NCI-H128 (cell line): Measurements from ENCODE around the gene NASP.
"Not testable (repeated sequence)": the region's sequence is repeated elsewhere in the genome, so short reads cannot be mapped to it uniquely, and the experiment has no call there.

Source experiments
- DNase-seq: peaks from one replicate; lab custom pipeline; 2025; ENCODE audit not compliant: unreplicated experiment; lab: John Stamatoyannopoulos, UW

NASP gene

DNA sequence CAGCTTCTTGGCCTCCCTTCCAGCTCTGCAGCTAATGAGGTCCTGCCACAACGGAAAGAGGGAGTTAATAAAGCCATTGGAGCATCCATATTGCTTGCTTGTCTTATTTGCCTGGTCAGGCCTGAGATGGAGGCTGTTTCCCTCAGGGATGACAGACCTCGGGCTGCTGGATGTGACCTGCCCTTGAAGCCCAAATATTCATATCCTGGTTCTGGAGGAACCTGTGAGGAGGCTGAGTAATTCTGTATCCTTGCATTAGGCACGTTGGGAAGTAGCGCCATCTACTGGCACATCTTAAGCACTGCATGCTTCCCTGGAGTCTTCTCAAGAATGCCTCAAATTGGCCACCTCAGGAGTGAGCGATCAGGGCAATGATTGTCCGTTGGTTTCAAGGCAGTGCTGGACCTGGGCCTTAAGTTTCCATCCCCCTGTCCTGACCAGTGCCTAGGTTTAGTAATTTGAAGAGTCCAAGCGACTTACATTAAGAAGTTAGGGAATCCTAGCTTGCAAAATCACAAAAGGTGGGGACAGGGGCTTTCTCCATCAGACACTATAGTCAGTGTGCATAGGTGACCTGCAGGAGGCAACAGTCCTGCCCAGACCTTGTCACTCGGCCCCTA, 13.8 kb upstream of the NASP start:
- DNase-seq: peak; percentile 67

DNA sequence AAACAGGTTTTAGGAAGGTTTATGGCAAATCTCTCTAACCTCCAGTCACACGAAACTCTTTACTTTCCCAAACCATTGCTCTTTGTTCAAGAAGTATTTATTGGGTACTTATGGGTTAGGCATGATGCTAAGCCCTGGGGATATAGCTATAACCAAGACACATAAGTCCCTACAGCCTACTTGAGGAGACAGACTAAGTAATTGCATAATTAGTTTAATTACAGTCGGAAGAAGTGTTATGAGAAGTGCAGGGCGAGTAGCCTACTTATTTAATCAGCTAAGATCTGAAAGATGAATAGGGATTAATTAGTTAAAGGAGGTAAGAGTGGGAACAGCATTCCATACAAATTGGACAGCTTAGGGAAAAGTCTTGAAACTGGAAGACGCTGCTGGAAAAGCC, 13.2 kb upstream of the NASP start:
- no peak for DNase-seq

DNA sequence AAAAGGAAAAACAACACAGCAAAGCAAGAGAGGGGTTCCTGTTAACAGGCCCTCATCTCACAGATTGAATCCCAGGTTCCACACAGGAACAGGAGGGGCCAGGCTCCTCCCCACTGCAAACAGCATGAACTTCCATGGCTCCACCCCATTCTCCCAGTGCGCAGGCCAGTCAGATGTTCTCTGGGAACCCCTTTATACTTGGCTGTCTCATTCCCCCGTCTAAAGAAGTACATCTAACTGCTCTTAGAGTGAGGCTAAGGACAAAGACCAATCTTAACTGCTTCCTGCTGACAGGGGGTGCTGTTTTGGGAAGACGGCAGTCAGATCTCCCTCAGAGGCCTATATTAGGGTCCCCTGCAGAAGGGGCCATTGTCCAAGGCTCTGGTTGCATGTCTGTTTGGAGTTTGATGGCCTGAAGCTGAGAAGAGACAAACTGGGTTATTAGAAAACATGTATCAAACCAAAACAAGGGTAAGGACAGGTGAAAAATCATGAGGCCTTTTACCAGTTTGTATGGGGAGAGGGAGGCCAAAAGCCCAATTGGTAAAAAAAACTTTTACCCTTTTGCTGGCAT, 10.5 kb upstream of the NASP start:
- DNase-seq: no peak

DNA sequence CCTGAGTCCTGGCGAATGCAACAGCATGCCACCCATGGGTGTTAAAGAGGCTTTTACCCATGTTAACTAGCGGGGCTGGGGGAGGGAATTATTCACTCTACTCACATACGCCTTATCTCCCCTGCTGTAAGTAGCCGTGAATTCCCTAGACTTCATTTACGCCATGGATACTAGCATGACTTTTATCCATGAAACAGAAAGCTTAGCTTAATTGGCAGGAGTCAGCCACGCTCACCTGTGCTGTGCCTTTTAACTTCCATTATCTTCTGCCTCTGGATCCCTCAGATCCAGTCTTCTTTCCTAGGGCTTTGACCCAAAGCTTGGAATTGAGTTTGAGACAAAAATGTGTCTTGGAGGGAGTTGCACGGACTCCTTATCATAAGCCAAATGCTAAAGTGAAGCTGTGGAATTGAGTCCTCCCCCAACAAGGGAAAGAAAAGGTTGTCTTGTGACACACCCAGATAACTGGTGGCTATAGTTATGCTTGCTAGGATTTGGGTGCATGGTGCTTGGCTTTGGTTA, 9.7 kb upstream of the NASP start:
- DNase-seq: no peak

DNA sequence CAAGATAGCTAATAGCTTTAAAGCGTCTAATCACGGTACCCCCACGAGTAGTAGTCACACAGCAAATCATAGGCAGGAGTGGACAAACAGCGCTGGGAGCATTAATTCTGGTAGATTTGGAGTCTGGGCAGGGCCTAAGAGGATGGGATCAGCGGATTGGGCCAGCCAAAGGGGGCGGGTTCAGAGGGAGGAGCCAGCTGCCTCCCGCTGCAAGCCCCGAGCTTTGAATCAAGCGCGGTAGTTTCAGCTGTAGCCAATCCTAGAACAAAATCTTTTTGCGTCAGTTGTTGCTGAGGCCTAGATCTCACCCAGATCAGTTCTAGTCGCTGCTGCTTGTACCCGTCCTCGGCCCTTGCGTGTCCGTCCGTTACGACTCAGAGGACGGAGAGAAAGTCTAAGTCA, 576 bp upstream of the NASP start:
- DNase-seq: peak; percentile 90

DNA sequence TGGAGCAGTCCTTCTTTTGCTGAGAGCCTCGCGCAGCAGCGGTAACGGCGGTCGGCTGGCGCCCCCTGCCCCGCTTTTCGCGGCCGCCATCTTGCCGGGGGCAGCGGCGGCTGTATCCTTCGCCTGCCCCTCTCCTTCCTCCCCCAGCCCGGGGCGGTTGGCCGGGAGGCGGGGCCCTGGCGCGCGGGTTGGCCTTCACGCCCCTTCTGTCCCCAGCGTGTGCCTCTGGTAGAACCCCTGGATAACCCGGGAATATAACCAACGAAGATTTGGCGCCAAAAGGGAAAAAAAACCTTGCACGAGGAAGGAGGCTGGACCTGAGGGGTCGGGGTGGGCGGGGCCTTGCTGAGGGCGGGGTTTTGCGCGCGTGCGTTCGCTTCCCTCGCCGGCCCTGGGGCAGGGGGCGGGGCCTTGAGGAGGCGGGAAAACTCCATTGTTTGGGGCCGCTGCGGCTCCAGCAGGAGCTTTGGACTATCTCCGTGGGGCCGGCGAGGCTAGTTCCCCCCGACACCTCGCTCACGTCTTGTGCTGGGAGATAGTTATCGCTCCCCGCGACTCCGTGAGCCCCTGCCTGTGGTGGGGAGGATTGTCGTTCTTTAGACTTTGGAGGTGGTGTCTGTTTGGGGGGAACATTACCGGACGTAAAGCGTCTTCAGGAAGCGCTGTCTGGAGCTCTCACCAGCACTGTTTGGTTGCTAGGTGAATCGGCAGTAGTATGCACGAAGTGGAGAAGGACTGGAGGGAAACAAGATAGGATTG, 689 bp downstream of the NASP start:
- peak; percentile 94 for DNase-seq

DNA sequence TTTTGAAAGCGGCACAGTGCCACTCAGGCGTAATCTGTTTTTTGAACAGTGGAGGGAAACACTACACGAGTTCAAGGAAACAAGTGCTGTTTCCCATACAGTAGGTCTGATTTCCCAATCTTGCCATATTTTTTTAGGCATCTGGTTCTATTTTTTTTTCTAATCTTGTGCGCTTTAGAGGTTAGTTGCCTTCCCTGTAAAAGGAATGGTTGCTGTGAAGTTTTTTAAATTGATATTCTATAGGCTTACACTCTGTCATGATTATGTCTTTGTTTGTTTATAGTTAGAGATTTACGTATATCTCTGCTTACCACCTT, 1.2 kb downstream of the NASP start:
- no peak for DNase-seq

DNA sequence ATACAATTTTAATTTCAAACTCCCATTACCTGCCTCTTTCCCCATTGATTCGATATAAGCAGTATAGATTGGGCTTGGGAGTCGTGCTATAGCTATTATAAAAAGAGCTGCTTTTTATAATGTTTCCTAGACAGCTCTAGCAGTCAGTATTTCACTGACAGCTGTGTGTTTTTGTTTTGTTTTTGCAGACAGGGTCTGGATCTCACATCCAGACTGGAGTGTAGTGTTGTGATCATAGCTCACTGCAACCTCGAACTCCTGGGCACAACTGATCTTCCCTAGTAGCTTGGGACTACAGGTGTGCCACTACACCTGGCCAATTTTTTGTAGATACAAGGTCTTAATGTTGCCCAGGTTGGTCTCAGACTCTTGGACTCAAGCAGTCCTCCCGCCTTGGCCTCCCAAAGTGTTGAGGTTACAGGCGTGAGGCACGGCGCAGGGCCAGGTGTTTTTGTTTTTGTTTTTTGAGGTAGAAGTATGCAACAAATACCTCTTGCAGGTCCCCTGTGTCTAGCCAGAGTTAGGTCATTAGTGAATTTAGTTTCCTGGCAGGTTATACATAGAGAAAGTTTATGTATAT, 1.7 kb downstream of the NASP start:
- no peak for DNase-seq

DNA sequence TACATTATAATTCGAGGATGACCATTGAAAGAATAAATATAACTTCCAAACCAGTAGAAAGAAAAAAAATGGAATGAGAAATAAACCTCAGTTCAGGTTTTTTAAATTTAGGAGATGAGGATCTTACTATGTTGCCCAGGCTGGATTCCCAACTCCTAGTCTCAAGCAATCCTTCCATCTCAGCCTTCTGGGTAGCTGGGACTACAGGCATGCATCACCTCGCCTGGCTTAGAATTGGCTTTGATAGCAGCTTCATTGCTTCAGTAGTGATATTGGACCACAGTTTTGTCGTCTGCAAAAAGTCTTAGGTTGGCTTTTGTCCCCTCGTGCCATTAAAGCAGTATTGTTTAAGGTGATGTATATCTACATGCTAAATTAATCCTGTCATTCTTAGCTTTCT, 2.9 kb downstream of the NASP start:
- DNase-seq: no peak

DNA sequence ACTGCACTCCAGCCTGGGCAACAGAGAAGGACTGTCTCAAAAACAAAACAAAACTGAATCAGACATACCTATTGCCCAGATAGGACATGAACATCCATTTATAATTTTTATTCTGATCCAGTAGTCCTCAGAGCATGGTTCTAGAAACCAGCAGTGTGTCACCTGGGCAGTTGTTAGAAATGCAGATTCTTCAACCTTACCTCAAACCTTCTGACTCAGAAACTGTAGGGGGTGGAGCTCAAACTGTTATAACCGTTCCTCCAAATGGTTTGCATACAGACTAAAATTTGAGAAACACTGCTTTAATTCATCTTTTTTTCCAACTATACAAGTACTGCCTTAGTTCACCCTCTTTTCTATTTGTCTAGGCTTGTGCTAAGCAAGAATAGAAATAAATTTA, 6.0 kb downstream of the NASP start:
- DNase-seq: no peak

DNA sequence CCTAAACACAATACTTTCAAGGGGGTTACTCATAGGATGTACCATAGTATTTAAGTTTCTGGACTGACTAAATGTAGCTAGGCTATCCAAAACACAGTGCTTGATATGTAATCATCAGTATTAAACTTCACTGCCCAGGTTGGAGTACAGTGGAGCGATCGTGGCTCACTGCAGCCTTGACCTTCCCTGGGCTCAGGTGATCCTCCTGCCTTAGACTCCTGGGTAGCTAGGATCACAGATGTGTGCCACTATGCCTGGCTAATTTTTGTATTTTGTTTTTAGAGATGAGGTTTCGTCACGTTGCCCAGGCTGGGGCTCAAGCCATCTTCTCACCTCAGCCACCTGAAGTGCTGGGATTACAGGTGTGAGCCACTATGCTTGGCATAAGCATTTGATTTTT, 10.6 kb downstream of the NASP start:
- no peak for DNase-seq

DNA sequence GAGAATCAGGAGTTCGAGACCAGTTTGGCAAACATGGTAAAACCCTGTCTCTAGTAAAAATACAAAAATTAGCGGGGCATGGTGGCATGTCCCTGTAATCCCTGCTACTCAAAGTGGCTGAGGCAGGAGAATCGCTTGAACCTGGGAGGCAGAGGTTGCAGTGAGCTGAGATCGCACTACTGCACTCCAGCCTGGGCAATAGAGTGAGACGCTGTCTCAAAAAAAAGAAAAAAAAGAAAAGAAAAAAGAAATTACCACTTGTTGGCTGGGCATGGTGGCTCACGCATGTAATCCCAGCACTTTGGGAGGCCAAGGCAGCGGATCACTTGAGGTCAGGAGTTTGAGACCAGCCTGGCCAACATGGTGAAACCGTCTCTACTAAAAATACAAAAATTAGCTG, 12.9 kb downstream of the NASP start:
- not testable (repeated sequence) for DNase-seq

DNA sequence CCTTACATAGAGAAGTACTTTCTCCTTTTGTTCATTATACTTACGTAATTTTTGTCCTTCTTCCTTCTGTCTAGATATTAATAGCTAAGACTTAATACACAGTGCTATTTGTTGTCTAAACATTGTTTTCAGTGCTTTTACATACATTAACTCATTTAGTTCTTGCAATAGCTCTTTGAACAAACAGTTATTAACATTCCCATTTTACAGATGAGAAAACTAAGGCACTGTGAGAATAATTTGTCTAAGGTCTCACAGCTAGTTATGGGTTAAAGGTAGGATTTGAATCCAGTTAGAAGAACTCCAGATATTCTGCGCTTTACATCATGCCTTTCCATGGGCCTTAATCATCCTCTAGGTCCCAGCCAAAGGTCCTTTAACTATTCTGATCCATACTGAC, 20.4 kb downstream of the NASP start:
- DNase-seq: no peak

DNA sequence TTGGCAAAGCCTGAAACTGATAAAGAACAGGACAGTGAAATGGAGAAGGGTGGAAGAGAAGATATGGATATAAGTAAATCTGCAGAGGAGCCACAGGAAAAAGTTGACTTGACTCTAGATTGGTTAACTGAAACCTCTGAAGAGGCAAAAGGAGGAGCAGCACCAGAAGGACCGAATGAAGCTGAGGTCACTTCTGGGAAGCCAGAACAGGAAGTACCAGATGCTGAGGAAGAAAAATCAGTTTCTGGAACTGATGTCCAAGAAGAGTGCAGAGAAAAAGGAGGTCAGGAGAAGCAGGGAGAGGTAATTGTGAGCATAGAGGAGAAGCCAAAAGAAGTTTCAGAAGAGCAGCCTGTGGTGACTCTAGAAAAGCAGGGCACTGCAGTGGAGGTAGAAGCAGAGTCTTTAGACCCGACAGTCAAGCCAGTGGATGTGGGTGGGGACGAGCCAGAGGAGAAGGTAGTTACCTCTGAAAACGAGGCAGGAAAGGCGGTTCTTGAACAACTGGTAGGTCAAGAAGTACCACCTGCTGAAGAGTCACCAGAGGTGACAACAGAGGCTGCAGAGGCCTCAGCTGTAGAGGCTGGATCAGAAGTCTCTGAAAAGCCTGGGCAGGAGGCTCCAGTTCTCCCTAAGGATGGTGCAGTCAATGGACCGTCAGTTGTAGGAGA, 23.7 kb downstream of the NASP start:
- no peak for DNase-seq

DNA sequence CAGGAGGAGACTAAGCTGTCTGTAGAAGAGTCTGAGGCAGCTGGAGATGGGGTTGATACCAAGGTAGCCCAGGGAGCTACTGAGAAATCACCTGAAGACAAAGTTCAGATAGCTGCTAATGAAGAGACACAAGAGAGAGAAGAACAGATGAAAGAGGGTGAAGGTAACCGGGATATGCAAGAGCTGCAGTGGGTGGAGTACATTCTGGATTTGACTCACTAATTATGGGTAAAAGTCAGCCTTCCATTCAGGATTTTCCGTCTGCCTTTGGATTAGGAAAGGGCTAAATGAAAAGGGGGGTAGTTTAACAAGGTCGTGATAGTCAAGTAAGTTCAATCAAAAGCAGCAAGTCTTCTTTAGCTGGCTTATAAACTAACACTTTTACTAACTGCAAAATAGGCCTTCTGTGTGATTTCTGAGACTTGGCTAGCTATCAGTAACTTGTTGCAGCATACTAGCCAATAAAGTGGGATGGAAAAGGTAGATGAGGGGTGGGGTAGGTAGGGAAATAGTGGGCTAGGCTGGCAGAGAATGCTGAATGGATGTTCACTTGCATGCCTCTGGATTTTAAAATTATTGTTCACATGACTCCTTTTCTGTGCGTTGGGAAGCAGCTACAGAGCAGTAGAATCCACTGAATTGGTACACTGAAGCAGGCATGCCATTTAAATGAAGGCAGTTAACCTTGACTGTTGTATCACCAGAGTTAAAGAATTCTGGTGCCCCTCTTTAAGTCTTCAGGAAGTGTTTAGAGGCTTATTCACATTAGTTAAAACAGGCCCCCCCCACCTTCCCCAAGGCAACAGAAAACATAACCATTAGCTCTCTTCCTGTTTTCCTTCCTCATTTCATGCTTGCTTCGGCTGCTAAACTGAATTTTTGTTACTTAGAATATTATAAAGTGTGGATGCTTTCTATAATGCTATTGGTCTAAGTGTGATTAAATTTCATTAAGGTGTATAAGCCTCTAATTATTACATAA, 24.6 kb downstream of the NASP start:
- no peak for DNase-seq

DNA sequence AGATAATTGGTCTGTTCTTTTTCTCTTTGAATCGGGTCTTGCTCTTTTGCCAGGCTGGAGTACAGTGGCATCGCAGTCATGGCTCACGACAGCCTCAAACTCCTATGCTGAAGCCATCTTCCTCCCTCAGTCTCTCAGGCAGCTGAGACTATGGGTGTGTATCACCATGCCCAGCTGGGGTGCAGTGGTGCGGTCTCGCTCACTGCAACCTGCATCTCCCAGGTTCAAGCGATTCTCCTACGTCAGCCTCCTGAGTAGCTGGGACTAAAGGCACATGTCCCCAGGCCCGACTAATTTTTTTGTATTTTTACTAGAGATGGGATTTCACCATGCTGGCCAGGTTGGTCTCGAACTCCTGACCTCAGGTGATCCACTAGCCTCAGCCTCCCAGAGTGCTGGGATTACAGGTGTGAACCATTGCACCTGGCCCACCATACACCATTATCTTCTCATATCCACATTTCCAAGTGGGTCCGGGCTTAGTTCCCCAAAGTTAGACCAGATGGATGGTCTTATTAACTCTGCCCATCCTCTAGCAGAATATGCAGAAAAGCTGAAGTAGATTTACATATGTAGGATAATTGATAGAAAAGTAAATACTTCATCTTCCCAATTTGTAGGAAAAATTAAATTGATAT, 26.9 kb downstream of the NASP start:
- DNase-seq: no peak

DNA sequence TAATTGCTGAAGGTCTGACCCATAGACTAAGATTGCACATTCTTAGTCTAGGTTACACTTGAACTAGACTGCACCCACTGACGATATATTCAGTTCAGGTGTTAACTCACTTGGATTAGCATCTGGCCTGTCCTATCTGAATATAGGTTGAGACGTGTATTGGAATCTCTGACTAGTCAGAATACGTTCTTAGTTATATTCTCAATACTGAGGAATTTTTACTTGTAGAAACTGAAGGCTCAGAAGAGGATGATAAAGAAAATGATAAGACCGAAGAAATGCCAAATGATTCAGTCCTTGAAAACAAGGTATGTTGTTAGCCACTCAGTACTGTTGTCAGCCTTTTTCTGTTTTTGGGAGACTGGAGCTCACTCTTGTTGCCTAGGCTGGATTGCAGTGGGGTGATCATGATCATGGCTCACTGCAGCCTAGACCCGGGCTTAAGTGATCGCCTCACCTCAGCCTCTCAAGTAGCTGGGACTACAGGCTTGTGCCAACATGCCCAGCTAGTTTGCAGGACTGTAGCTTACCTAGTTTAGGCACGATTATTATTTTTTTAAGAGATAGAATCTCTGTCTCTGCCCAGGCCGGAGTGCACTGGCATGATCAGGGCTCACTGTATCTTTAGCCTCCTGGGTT, 29.2 kb downstream of the NASP start:
- no peak for DNase-seq

DNA sequence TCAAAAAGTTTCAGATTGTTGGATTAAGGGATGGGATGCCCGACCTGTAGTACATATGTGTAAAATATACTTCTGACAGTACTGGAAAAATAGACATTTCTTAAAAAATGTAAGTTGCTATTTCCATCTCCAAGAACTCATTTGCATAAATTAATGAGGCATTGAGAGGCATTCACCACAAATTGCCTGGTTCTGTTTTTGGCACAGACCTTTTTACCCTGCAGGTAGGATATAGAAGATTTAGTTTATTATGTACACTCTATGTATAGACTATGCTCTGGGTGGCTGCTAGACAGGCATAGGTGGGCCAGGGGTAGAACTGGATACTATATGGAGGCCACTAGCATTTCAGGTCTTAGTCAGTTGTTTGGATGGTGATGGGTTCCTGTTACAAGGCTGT, 32.0 kb downstream of the NASP start:
- DNase-seq: no peak

DNA sequence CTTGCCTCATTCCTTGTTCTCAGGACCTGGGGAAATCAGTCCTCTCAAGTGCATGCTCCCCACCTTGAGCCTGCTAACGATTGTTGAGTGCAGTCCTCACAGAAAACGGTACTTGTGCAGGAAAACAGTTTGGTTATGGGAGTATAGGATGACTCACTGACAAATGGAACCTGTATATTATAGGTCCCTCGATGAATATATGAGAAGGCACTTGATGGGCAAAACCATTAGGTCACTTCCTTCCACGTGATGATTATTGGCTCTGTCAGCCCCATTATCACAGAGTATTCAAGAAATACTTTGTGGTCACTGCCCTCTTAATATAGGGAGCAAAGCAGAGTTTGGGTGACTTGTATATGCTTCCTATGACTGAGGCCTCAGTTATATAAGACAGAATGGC, 33.8 kb downstream of the NASP start:
- no peak for DNase-seq
